ENCODE measurements around the gene SLC7A8.

DNA sequence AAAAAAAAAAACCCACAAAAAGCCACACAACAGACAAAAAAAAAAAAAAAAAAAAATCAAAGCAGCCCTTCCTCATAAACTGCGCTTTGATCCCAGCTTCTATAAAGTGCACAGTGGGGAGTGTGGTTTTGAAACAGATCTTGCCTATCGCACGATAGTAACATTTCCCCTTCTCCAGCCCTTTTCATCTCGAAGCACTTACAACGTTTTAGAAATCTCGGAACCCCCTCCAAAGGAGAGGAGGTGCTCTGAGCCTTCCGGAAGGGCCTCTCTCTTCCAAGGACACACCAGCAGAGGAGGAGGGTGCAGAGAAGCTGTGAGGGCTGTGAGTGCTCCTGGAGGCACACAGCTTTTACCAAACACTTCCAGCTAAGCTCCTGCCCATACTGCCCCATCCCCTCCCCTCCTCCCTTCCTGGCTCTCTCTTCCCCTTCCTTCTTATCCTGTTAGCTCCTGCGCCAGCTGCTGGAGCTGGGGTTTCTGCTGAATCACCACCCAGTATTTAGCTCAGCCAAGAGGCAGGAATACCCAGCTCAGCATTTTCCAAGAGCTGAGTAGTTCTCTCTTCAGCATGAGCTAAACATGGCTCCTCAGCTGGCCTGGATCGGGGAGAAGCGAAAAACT, 28.4 kb downstream of the SLC7A8 start:
- TF ChIP-seq, protein P1, sequence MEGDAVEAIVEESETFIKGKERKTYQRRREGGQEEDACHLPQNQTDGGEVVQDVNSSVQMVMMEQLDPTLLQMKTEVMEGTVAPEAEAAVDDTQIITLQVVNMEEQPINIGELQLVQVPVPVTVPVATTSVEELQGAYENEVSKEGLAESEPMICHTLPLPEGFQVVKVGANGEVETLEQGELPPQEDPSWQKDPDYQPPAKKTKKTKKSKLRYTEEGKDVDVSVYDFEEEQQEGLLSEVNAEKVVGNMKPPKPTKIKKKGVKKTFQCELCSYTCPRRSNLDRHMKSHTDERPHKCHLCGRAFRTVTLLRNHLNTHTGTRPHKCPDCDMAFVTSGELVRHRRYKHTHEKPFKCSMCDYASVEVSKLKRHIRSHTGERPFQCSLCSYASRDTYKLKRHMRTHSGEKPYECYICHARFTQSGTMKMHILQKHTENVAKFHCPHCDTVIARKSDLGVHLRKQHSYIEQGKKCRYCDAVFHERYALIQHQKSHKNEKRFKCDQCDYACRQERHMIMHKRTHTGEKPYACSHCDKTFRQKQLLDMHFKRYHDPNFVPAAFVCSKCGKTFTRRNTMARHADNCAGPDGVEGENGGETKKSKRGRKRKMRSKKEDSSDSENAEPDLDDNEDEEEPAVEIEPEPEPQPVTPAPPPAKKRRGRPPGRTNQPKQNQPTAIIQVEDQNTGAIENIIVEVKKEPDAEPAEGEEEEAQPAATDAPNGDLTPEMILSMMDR (IDR thresholded peaks at IDR 0.05), result no peak
- no peak for TF ChIP-seq EZH2 (IDR thresholded peaks at IDR 0.05; ENCODE audit: borderline replicate concordance, insufficient read depth, low read depth, low read length, poor library complexity, severe bottlenecking)

All from B cell (primary cell).